ENCODE results near the gene C16orf90.

The C16orf90 gene

GRCh38 chr16:3520841-3521240 lies 25.6 kb upstream of the C16orf90 start:
- DNase-seq (no peak), ATAC-seq (no peak)
- Mint-ChIP-seq H3K36me3 (ENCODE audit: low read depth) (peaks cover 15% of the 10 kb centered on the region), H3K27ac (no peak overlapping the region), H3K9me3 (no peaks in the 10 kb centered on the region), H3K4me1 (no peaks in the 10 kb centered on the region), H3K4me3 (no peak overlapping the region), H3K27me3 (no peaks in the 10 kb centered on the region)

GRCh38 chr16:3520413-3520812 lies 25.1 kb upstream of the C16orf90 start:
- Mint-ChIP-seq H3K36me3 (ENCODE audit: low read depth) (peaks cover 15% of the 10 kb centered on the region), H3K27ac (no peak overlapping the region), H3K27me3 (no peaks in the 10 kb centered on the region), H3K4me3 (no peak overlapping the region), H3K9me3 (no peaks in the 10 kb centered on the region), H3K4me1 (no peaks in the 10 kb centered on the region)
- ATAC-seq: no peak
- no peak for DNase-seq

DNA sequence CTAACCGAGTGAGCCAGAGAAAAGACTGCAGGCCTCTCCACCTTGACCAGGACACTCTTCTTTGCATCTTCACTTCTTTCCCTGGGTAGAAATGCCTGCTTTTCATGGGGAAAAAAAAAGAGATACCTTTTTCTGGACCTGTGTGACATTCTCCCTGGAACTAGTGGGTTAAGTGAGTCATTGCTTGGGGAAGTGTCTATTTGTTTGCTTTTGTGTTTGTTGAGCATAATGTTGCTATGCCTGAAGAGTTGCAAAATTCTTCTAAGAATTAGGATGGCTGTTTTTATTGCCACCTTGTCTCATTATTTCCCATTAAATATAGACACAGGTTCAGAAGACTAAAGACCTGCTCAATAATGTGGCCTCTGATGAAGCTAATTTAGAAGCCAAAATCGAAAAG lies 24.3 kb upstream of the C16orf90 start:
- no peaks in the 10 kb centered on the region for H3K27me3 Mint-ChIP-seq
- peak overlapping the region; percentile 20 for H3K27ac Mint-ChIP-seq
- no peak overlapping the region for H3K4me3 Mint-ChIP-seq
- no peak for DNase-seq
- ATAC-seq: no peak
- H3K36me3 Mint-ChIP-seq (ENCODE audit: low read depth): peaks cover 15% of the 10 kb centered on the region
- no peaks in the 10 kb centered on the region for H3K9me3 Mint-ChIP-seq
- H3K4me1 Mint-ChIP-seq: no peaks in the 10 kb centered on the region

DNA sequence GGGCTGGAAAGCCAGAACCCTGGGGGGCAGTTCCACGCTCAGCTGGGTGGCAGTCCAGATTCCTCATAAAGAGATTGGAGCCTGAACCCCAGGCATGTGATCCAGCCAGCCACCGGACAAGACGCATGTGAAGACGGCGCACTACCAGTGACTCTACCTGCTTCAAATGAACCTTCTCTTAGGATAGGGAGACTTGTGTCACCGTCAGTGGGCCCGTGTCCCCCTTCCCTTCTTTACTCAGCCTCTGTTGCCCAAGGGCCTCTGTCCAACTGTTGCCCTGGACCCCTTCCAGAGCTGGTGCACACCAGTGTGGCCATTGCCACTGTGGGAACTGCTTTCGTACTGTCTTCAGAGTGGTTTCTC lies 23.7 kb upstream of the C16orf90 start:
- H3K27ac Mint-ChIP-seq: no peak overlapping the region
- H3K9me3 Mint-ChIP-seq: no peaks in the 10 kb centered on the region
- H3K36me3 Mint-ChIP-seq (ENCODE audit: low read depth): peaks cover 15% of the 10 kb centered on the region
- ATAC-seq: no peak
- peaks cover 5% of the 10 kb centered on the region for H3K4me1 Mint-ChIP-seq
- H3K27me3 Mint-ChIP-seq: no peaks in the 10 kb centered on the region
- H3K4me3 Mint-ChIP-seq: no peak overlapping the region
- no peak for DNase-seq

- no peaks in the 10 kb centered on the region for H3K27me3 Mint-ChIP-seq
- ATAC-seq (no peak), DNase-seq (no peak)
- no peak overlapping the region for H3K4me3 Mint-ChIP-seq
- peaks cover 8% of the 10 kb centered on the region for H3K4me1 Mint-ChIP-seq
- no peak overlapping the region for H3K27ac Mint-ChIP-seq
- peaks cover 19% of the 10 kb centered on the region for H3K36me3 Mint-ChIP-seq (ENCODE audit: low read depth)
- H3K9me3 Mint-ChIP-seq: no peaks in the 10 kb centered on the region
These were observed 23.1 kb upstream of the C16orf90 start for GRCh38 chr16:3518292-3518985.

DNA sequence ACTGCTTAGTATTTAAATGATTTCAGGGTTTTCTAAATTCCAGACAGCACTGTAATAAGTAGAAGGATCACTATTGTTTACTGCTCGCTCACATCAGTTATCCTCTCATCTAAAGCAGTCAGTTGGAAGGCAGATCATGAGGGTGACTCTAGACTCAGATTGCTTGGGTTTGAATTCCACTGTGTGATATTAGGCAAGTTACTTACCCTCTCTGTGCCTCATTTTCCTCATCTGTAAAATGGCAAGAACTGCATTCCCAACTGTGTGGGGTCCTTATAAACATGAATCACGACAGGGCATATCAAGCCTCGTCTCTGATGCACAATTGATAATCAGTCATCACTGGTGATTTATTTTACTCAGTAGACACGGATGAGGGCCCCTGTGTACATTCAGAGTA lies 20.6 kb upstream of the C16orf90 start:
- H3K9me3 Mint-ChIP-seq: no peaks in the 10 kb centered on the region
- ATAC-seq: no peak
- H3K27me3 Mint-ChIP-seq: no peaks in the 10 kb centered on the region
- no peak overlapping the region for H3K4me3 Mint-ChIP-seq
- no peak for DNase-seq
- peaks cover 20% of the 10 kb centered on the region for H3K36me3 Mint-ChIP-seq (ENCODE audit: low read depth)
- no peak overlapping the region for H3K27ac Mint-ChIP-seq
- H3K4me1 Mint-ChIP-seq: peaks cover 11% of the 10 kb centered on the region

- peaks cover 25% of the 10 kb centered on the region for H3K36me3 Mint-ChIP-seq (ENCODE audit: low read depth)
- H3K27ac Mint-ChIP-seq: no peak overlapping the region
- no peaks in the 10 kb centered on the region for H3K27me3 Mint-ChIP-seq
- no peak overlapping the region for H3K4me3 Mint-ChIP-seq
- no peaks in the 10 kb centered on the region for H3K9me3 Mint-ChIP-seq
- H3K4me1 Mint-ChIP-seq: peaks cover 22% of the 10 kb centered on the region
- no peak for ATAC-seq
- DNase-seq: no peak
These were observed 19.3 kb upstream of the C16orf90 start for GRCh38 chr16:3514621-3515020.

- peak; percentile 65 for ATAC-seq
- Mint-ChIP-seq H3K9me3 (no peaks in the 10 kb centered on the region), H3K36me3 (ENCODE audit: low read depth) (peaks cover 22% of the 10 kb centered on the region), H3K27ac (no peak overlapping the region), H3K4me3 (no peak overlapping the region), H3K27me3 (no peaks in the 10 kb centered on the region), H3K4me1 (peaks cover 28% of the 10 kb centered on the region)
- DNase-seq: no peak
These were observed 18.7 kb upstream of the C16orf90 start for GRCh38 chr16:3513892-3514583.

GRCh38 chr16:3511286-3512180 lies 16.2 kb upstream of the C16orf90 start:
- Mint-ChIP-seq H3K9me3 (no peaks in the 10 kb centered on the region), H3K27me3 (no peaks in the 10 kb centered on the region), H3K4me1 (peaks cover 39% of the 10 kb centered on the region), H3K27ac (peak overlapping the region; percentile 9), H3K36me3 (ENCODE audit: low read depth) (peaks cover 31% of the 10 kb centered on the region), H3K4me3 (no peak overlapping the region)
- DNase-seq (no peak), ATAC-seq (no peak)

GRCh38 chr16:3510416-3510815 lies 15.1 kb upstream of the C16orf90 start:
- Mint-ChIP-seq H3K27me3 (no peaks in the 10 kb centered on the region), H3K27ac (peak overlapping the region; percentile 27), H3K4me3 (no peak overlapping the region), H3K9me3 (no peaks in the 10 kb centered on the region), H3K4me1 (peaks cover 47% of the 10 kb centered on the region), H3K36me3 (ENCODE audit: low read depth) (peaks cover 40% of the 10 kb centered on the region)
- DNase-seq: no peak
- no peak for ATAC-seq

DNA sequence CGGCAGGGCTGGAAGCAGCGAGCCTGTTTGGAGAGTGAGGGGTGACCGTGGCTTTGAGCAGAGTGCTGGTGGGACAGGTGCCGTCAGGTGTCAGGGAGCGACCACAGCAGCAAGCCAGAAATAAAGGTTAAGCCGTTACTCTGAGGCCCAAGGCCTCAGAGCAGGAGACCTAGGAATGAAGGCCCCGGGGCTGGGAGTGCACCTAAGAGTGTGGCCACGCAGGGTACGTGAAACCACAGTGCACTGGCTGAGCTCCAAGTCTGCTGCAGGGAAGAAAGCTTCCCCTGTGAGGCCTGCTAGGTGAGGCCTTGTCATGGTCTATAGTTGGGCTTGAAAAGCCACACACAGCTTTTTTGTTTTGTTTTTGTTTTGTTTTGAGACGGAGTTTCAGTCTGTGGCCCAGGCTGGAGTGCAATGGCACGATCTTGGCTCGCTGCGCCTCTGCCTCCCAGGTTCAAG lies 14.2 kb upstream of the C16orf90 start:
- H3K36me3 Mint-ChIP-seq (ENCODE audit: low read depth): peaks cover 40% of the 10 kb centered on the region
- no peaks in the 10 kb centered on the region for H3K27me3 Mint-ChIP-seq
- peak; percentile 75 for DNase-seq
- peaks cover 55% of the 10 kb centered on the region for H3K4me1 Mint-ChIP-seq
- no peaks in the 10 kb centered on the region for H3K9me3 Mint-ChIP-seq
- no peak overlapping the region for H3K4me3 Mint-ChIP-seq
- H3K27ac Mint-ChIP-seq: peak overlapping the region; percentile 77
- ATAC-seq: peak; percentile 91

DNA sequence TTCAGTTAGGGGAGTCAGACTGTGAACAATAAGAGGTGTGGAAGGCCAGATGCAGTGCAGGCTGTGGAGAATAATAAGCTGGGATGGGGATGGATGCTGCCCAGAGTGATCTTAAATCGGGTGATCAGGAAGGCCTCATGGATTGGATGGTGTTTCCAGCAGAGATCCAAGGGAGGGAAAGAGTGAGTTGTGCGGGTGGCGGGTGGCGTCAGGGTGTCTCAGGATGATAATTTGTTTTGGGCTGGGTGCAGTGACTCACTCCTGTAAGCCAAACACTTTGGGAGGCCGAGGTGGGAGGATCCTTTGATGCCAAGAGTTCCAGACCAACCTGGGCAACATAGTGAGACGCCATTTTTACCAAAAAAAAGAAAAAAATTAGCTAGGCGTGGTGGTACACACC lies 13.4 kb upstream of the C16orf90 start:
- H3K36me3 Mint-ChIP-seq (ENCODE audit: low read depth): peaks cover 38% of the 10 kb centered on the region
- DNase-seq: no peak
- H3K4me1 Mint-ChIP-seq: peaks cover 55% of the 10 kb centered on the region

GRCh38 chr16:3503523-3503922 lies 8.2 kb upstream of the C16orf90 start:
- Mint-ChIP-seq H3K27me3 (no peaks in the 10 kb centered on the region), H3K27ac (peak overlapping the region; percentile 76), H3K36me3 (ENCODE audit: low read depth) (peaks cover 18% of the 10 kb centered on the region), H3K4me3 (peak overlapping the region; percentile 68), H3K4me1 (peaks cover 70% of the 10 kb centered on the region), H3K9me3 (no peaks in the 10 kb centered on the region)
- ATAC-seq: peak; percentile 58
- DNase-seq: peak; percentile 44

More for the DNA sequence above, 13.4 kb upstream of the C16orf90 start:
- no peaks in the 10 kb centered on the region for H3K9me3 Mint-ChIP-seq
- no peak overlapping the region for H3K4me3 Mint-ChIP-seq
- H3K27me3 Mint-ChIP-seq: no peaks in the 10 kb centered on the region
- H3K27ac Mint-ChIP-seq: peak overlapping the region; percentile 77
- no peak for ATAC-seq

- Mint-ChIP-seq H3K9me3 (no peaks in the 10 kb centered on the region), H3K36me3 (ENCODE audit: low read depth) (peaks cover 11% of the 10 kb centered on the region), H3K27ac (peak overlapping the region; percentile 92), H3K4me3 (peak overlapping the region; percentile 90), H3K27me3 (no peaks in the 10 kb centered on the region), H3K4me1 (peaks cover 65% of the 10 kb centered on the region)
- DNase-seq (no peak), ATAC-seq (no peak)
These were observed 6.6 kb upstream of the C16orf90 start for GRCh38 chr16:3501783-3502400.

Data from activated naive CD8-positive, alpha-beta T cell treated with anti-CD3 and anti-CD28 coated beads, Interleukin-2, amount 50 U/mL, for 24 hours (primary cell).